CD1c-positive myeloid dendritic cell (primary cell): ENCODE data around the gene MAST4.
"Not testable (repeated sequence)": the region's sequence is repeated elsewhere in the genome, so short reads cannot be mapped to it uniquely, and the experiment has no call there.

Experiments
- DNase-seq: peaks from one replicate; pipeline ENCODE4 v3.0.0-alpha.2; 2016; ENCODE audit errors: extremely low spot score

The MAST4 gene

DNA sequence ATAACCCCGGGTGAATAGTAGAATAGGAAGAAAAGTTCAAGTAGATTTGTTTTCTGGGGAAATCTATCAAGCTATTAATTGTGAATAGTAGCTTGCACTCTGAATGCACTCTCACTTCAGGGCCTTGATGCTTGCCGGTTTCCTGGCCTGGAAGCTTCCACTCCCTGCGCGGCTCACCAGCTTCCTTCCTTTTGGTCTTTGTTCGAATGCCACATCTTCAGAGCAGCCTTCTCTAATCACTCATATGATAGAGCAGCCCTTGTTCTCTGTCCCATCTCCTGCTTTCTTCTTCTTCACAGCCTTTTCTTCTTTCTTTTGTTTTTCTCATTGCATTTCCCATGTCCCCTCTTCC is 146.7 kb downstream of the MAST4 start:
- no peak for DNase-seq

- no peak for DNase-seq
Measured at GRCh38 chr5:66743344-66743743, 147.2 kb downstream of the MAST4 start.

DNA sequence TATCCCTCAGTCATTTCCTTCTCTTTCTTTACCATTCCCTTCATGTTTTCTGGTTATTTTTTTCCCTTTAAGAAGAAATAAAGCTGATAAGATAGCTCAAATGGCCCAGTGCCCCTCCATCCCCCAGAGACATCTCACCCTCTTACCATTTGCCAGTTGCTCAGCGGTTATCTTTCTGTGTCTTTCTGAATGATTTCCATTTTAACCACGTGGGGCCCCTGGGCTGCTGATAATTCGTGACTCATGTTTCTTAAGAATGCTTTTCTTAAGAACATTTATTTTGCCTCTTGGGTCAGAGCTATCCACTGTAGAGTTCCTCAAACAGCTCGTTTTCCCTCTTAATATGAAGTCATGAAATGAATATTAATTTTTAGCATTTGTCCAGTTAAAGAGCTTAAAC is 147.8 kb downstream of the MAST4 start:
- DNase-seq, result peak; percentile 78

DNA sequence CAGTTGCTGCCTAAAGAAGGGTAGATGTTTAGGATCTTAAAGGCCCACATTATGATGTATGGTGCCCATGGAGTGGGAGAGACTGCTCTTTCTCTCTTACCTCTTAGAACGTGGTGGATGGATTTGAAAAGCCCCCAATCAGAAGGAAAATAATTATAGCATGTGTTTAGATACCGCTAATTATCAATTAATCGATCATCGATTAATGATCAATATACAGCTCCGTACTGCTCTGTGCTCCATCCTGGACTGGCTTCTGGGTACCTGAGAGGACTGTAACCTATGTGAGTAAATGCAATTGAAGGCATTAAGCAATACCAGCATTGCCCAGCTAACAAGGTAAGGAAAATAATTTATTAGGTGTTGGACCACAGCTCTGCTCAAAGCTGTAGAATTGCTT is 149.1 kb downstream of the MAST4 start:
- no peak for DNase-seq

- DNase-seq, result no peak
Measured at GRCh38 chr5:66747607-66748006, 151.4 kb downstream of the MAST4 start.

DNA sequence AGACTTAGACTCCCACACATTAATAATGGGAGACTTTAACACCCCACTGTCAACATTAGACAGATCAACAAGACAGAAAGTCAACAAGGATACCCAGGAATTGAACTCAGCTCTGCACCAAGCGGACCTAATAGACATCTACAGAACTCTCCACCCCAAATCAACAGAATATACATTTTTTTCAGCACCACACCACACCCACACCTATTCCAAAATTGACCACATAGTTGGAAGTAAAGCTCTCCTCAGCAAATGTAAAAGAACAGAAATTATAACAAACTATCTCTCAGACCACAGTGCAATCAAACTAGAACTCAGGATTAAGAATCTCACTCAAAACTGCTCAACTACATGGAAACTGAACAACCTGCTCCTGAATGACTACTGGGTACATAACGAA is 156.5 kb downstream of the MAST4 start:
- not testable (repeated sequence) for DNase-seq

DNA sequence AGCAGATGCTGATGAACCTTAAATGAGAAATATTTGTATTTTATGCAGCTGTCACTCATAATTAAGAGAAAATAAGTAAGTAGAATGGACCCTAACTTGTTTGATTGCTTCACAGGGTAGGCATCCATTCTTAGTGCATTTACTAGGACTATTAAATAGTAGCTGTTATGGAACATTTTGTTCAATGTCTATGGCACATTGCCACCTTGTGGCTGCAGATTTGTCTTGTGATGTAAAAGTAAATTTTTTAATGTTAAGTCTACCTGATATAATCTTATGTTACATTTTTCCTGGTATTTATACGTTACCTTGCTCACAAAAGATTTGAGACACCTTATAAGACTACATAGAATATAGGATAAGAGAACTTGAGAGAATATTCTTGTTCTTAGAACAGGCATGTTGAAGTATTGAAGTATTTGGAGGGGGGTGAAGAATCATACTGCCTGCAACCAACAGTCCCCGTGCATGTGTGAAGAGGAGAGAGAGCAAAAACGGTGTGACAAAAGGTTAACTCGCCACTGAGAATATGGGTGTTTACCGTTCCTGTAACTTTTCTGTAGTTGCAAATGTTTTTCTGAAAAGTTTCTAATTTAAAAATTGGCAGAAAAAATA is 161.1 kb downstream of the MAST4 start:
- DNase-seq, result peak; percentile 64

DNA sequence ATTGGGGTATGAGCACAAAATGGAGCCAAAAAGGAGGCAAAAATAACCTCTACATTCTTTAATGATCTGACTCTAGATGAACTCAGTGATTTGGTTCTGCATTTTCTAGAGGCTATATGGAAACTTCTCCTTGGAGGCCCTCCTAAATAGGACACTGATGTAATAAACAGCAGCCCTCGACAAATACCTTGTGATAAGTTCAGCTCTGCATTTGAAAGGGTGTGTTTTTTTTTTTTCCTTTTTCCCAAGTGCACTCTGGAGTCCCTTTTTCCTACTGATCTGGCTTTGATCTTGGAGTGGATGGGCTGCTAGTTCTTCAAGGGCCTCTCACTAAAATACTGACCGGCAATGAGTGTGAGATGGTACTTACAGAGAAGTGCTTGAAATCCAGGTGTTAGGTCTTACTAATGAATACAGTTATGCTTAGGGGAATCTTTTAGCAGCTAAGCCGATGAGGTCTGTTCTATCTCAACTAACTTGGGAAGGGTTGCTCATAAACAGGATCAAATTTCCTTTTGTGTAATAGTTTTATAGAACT is 161.7 kb downstream of the MAST4 start:
- no peak for DNase-seq

DNA sequence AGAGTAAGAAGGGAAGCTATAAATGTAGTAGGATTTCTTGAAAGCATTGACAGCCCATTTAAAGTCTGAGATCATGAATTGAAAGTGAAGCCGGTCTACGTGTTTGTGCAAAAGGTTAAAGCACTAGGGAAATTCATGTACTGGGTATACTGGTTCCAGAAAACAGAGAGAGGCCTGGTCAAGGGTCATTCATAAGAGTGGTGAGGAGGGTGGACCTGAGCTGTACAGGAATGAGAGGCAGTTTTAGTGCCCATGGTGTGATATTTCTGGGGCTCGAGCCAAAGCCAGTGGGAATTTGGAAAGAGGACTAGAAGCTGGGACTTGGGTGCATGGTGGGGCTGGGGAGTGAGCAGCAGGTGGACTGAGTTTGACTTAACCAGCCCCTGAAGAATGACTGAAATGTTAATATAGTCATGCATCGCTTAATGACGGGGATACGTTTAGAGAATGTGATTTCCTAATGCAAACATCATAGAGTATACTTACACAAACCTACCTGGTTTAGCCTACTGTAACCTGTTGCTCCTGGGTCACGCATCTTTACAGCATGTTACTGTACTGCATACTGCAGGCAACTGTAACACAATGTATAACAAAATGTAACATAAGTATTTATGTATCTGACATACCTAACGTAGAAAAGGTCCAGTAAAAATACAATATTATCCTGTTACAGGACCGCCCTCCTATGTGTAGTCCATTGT is 173.0 kb downstream of the MAST4 start:
- no peak for DNase-seq

- DNase-seq, result no peak
Measured at GRCh38 chr5:66769839-66770617, 173.8 kb downstream of the MAST4 start.

DNA sequence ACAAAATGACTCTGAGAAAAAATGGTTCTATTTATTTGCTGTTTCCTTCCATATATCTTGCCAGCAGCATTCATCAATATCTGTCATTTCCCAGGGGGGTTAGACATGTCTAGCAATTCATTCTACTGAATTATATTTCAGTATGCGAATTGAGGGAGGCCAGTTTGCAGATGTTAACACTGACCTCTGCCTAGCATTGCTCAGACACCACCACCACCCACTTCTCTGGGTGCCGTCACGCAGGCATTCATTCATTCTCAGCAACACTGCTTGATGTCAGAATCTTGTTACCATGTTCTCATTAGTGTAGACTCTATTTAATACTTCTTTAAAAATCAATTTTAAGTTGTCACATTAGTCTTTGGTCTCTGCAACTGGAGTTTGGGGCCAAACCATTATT is 181.7 kb downstream of the MAST4 start:
- DNase-seq, result no peak

DNA sequence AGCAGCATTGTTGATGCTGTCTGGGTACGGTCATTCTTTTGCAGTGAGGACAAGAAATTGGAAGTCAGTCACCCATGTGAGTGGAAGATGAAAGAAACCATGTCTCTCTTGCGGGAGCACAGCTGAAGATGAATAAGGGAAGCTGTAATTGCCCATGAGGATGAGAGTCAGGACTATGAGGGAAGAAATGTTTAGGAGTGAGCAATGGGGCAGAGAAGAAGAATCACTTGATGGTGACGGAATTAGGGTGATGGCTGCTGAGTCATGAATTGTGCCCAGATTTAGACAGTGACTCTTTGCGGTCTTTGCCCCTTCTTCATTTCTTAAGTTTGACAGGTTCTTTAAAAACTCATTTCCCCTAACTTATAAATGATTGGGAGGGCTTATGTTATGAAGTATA is 183.3 kb downstream of the MAST4 start:
- DNase-seq, result no peak

GRCh38 chr5:66788556-66788955 is 192.4 kb downstream of the MAST4 start:
- DNase-seq, result no peak

DNA sequence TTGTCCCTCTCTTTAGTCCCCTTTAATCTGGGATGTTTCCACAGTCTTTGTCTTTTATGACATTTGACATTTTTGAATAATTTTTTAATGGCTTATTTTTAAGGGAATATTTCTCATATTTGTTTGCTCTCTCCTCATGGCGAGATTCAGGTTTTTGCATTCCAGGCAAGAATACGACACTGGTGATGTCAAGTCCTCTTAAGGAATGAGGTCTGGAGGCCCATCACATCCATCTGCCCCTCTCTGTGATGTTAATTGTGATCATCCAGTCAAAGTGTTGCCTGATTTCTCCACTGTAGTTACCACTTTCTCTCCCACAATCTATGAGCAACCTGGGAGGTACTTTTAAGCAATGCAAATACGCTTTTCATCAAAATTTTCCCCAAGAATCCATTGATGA is 193.2 kb downstream of the MAST4 start:
- no peak for DNase-seq

DNA sequence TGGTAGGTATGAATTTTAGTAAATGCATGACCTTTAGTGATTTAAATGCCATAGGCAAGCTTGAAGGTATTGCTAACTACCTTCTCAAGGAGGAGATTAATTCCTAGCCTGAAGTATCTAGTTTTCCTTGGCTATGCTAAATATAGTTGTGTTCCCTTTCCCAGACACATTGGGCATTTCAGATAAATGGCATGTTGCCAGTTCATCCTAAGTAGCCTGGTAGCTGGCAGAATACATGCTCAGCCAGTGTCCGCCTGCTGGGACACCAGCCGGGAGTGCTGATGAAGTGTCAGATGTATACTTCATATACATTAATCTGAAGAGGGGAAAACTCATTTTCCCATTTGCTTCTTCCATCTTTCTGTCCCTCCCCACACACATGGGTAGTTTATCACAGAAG is 196.9 kb downstream of the MAST4 start:
- no peak for DNase-seq

- no peak for DNase-seq
Measured at GRCh38 chr5:66795682-66796081, 199.5 kb downstream of the MAST4 start.

- no peak for DNase-seq
Measured at GRCh38 chr5:66796305-66797292, 200.4 kb downstream of the MAST4 start.

- no peak for DNase-seq
Measured at GRCh38 chr5:66802941-66803340, 206.7 kb downstream of the MAST4 start.

DNA sequence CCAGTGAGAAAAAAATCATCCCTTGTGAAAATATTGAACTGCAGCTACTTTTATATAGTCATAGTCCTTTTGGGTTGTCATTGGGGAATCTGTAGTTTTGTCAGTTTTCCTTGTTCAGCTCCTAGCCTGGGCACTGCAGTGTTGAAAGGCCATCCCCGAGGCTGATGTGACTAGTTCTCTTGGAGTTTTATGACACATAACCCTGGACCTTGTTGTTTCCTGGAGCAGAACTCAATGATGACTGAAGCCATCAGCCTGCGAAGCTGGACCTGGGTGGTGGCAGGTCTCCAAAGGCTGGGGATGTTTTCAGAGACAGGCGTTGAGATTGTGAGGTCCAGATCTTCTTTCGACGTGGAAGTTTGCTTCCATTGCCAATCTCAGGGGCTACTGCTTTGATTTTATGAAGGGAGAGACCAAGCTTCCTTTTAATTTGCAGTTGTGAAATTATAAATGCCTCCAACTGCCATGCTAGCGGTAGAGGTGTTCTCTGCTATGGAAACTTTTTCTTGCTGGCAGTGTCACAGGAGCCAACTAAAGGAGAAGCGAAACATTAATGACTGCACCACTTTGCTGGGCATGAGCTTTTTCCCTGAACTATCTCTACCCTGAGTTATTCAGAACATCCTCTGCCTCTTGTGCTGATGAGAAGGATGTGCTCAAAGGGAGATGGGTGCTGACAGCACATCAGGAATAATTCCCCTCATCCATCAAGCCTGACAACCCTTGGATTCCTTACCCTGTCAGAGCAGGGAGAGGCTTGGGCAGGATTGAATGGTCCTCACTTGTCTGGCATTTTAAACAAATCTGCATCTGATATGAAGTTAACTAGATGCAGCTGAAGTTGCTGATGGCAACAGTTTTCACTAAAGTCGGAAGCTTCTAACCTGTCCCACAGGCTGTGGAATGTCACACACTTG is 209.6 kb downstream of the MAST4 start:
- no peak for DNase-seq

GRCh38 chr5:66807743-66808142 is 211.6 kb downstream of the MAST4 start:
- no peak for DNase-seq

GRCh38 chr5:66808663-66809062 is 212.5 kb downstream of the MAST4 start:
- DNase-seq, result no peak
